OCI-LY1 (cell line): ENCODE data around the gene KIFBP.

Experiments used
- EZH2 ChIP-seq: fragments of 200-600 bp; sonication (generic), shearing (Covaris generic); IDR thresholded peaks from 2 replicates; pipeline ENCODE4 v1.8.0; 2017; ENCODE audit warnings: borderline replicate concordance, mixed run types, mild to moderate bottlenecking, antibody characterized with exemption, low read length, moderate library complexity, mixed read lengths
- TF ChIP-seq, protein P1 (sequence below): fragments of 200-600 bp; sonication (generic), shearing (Covaris generic); IDR thresholded peaks from 2 replicates; pipeline ENCODE4 v1.5.1; 2017; ENCODE audit warnings: mild to moderate bottlenecking, antibody characterized with exemption, low read length, moderate library complexity, mixed read lengths

GRCh38 chr10:69007260-69007659, 18.7 kb downstream of the KIFBP start:
- TF ChIP-seq, protein P1, sequence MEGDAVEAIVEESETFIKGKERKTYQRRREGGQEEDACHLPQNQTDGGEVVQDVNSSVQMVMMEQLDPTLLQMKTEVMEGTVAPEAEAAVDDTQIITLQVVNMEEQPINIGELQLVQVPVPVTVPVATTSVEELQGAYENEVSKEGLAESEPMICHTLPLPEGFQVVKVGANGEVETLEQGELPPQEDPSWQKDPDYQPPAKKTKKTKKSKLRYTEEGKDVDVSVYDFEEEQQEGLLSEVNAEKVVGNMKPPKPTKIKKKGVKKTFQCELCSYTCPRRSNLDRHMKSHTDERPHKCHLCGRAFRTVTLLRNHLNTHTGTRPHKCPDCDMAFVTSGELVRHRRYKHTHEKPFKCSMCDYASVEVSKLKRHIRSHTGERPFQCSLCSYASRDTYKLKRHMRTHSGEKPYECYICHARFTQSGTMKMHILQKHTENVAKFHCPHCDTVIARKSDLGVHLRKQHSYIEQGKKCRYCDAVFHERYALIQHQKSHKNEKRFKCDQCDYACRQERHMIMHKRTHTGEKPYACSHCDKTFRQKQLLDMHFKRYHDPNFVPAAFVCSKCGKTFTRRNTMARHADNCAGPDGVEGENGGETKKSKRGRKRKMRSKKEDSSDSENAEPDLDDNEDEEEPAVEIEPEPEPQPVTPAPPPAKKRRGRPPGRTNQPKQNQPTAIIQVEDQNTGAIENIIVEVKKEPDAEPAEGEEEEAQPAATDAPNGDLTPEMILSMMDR, result no peak
- TF ChIP-seq EZH2, result no peak
